GM12892 (cell line): Measurements from ENCODE around the gene SCARB1.

Experiments used
- POLR2A ChIP-seq: IDR thresholded peaks from 2 replicates; pipeline ENCODE4 v1.6.1; 2011; ENCODE audit warnings: low read depth, low read length, control low read depth
- TAF1 ChIP-seq: IDR thresholded peaks from 2 replicates; pipeline ENCODE4 v1.6.1; 2011; ENCODE audit warnings: low read depth, mild to moderate bottlenecking, control low read depth, low read length, borderline replicate concordance

GRCh38 chr12:124754949-124755800, 108.5 kb downstream of the SCARB1 start:
- TF ChIP-seq TAF1 (no peak), POLR2A (no peak)
